Prostate gland (tissue), 2 donors: ENCODE data around the gene TMEM119. TPM values are rescaled to one million over a fixed set of nuclear protein-coding genes. Genes with fewer than 3 reads are reported as not detected.

Experiments used
- DNase-seq: peaks from one replicate; pipeline ENCODE4 v3.0.0-alpha.2; 2019; ENCODE audit warnings: low spot score
- H3K27ac ChIP-seq, 2 donors: fragments of 200-600 bp; sonication (generic); 2 replicates each; pipeline ENCODE4 v1.5.1; 2017 to 2019
- H3K27me3 ChIP-seq: fragments of 200-600 bp; sonication (generic); replicated peaks from 2 replicates; pipeline ENCODE4 v1.5.1; 2019; ENCODE audit not compliant: insufficient read depth
- H3K36me3 ChIP-seq, 2 donors: fragments of 200-600 bp; sonication (generic); 1 replicate in 1 of 2; 2 replicates in 1 of 2; pipeline versions ENCODE4 v1.5.1 to v1.8.1; 2017 to 2019
- H3K4me1 ChIP-seq: fragments of 200-600 bp; sonication (generic); replicated peaks from 2 replicates; pipeline ENCODE4 v1.5.1; 2019
- H3K4me3 ChIP-seq, 2 donors: fragments of 200-600 bp; sonication (generic); 2 replicates each; pipeline ENCODE4 v1.5.1; 2017 to 2019
- H3K9me3 ChIP-seq: fragments of 200-600 bp; sonication (generic); 2 replicates; pipeline ENCODE4 v1.5.1; 2017
- CTCF ChIP-seq, 4 experiments: fragments of 200-600 bp in 2 of 4; fragments of 450-650 bp in 2 of 4; sonication (generic) in 2 of 4; IDR thresholded peaks; 1 replicate in 3 of 4; 2 replicates in 1 of 4; pipeline ENCODE4 v1.5.1; 2016 to 2019; ENCODE audit warnings: antibody characterized with exemption in 4 of 4, mild to moderate bottlenecking in 2 of 4, moderate library complexity in 2 of 4
- POLR2A ChIP-seq: fragments of 450-650 bp; IDR thresholded peaks from one replicate; pipeline ENCODE4 v1.6.1; 2016; ENCODE audit warnings: antibody characterized with exemption, mild to moderate bottlenecking
- POLR2AphosphoS5 ChIP-seq: sonication (generic); formaldehyde crosslinking; IDR thresholded peaks from one replicate; pipeline ENCODE4 v1.6.1; 2017; ENCODE audit warnings: antibody characterized with exemption
- WGBS: methylation state at CpG from one replicate; pipeline ENCODE4 v1.1.5; 2018; 5-methylcytosine and 5-hydroxymethylcytosine counted together
- intact Hi-C: fragments of 100-400 bp; cut with DNase I; formaldehyde crosslinking; loops from one replicate; pipeline ENCODE4 v1.14.2; 2022
- total RNA-seq, 2 donors: library from RNA; depleted of rRNA; stranded (reverse); fragments of >200 nt; gene quantifications; one replicate each; pipeline ENCODE4 v1.1.0, GENCODE V29; 2016

TMEM119 gene
- total RNA-seq, 2 donors from 2014 or later, result 1.7 to 19.1 TPM

DNA sequence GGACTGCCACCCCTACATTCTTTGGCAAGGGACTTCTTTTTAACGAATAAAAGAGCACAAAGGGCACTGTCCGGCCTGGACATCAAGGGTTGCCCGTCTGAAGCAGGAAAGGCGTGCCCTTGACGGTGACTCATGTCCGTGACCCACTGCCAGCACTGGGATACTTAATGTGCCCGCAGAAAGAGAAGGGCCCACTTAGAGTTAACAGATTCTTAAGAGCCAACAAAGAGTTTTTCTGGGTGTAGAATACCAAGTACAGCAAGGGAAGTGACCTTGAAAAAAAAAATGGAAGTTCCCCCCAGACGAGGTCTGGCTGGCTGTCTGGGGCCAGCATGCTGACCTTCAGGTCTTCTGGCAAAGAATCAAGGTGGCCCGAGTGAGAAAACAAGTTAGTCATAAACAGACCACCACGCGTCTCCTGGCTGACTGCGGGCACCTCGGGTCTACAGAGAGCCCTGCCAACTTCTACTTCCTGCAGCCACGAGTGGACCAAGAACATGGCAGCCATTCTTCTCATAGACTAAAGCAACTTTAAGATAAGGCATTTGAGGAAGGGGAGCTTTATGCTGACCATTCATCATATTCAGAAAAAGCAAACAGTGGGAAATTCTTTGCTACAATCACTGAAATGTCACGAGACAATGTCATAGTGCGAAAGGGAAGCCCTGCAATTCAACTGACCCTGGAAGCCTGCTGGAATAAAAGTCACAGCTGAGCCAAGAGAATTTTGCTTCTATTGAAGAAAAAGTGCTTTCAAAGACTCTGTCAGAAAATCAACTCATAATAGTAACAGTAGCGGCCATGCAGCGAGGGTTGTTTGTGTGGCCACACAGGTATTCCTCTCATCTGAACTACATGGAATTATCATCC lies 46.3 kb upstream of the TMEM119 start:
- TF ChIP-seq POLR2AphosphoS5 (no peak), CTCF (IDR thresholded peaks at IDR 0.05) (no peak)
- no peaks in the 10 kb centered on the region for H3K9me3 ChIP-seq
- no peak overlapping the region for H3K27ac ChIP-seq
- no peaks in the 10 kb centered on the region for H3K4me1 ChIP-seq
- DNase-seq, result no peak
- H3K4me3 ChIP-seq, result no peak overlapping the region
- 74% methylated on average over 18 of the region's 18 CpGs for WGBS
- intact Hi-C loops, result loop anchor here (10.0 kb wide), 1 partner anchor 451 kb away; the partner anchor contains the start of genes ALKBH2 and UNG
- H3K36me3 ChIP-seq, result no peaks in the 10 kb centered on the region
- H3K27me3 ChIP-seq, result no peaks in the 10 kb centered on the region

DNA sequence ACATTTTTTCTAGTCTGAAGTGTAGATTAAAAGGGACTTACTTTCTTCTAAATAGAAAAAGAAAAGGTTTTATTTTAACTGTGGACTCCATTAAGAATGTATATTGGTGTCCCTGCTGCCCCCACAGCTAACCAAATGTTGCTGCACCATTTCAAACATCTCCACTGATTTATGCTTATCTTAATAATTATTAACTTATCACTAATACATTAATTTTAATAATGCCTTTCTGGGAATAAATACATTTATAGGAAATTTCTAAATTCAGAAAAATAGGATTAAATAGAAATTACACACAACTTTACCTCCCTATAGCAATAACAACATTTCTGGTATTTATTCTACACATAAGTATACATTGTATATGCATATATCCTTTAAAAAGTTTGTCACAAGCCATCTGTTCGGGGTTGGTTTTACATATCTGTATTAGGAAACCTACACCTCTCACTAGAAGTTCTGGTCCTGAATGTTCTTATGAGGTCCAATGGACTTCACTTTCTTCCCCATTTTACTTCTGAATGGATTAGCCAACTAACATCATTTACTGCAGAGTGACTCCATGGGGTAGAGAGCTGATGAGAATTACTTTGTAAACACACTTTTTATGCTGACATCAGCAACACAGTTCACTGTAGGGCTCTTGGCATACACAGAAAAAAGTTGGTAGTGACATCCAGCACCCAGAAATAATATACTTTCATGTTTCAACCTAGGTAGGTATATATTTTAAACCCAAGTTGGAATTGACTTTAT lies 45.2 kb upstream of the TMEM119 start:
- H3K4me3 ChIP-seq, result no peak overlapping the region
- H3K4me1 ChIP-seq, result no peaks in the 10 kb centered on the region
- H3K27ac ChIP-seq, result no peak overlapping the region
- intact Hi-C loops, result loop anchor here (10.0 kb wide), 1 partner anchor 452 kb away; the partner anchor contains the start of genes ALKBH2 and UNG
- no peaks in the 10 kb centered on the region for H3K9me3 ChIP-seq
- no peaks in the 10 kb centered on the region for H3K27me3 ChIP-seq
- WGBS, result 94% methylated on average over 1 of the region's 1 CpG
- no peak for DNase-seq
- no peaks in the 10 kb centered on the region for H3K36me3 ChIP-seq
- TF ChIP-seq CTCF (IDR thresholded peaks at IDR 0.05) (no peak), POLR2A (no peak), POLR2AphosphoS5 (no peak)

GRCh38 chr12:108642269-108642870 lies 44.5 kb upstream of the TMEM119 start:
- no peak for DNase-seq
- H3K9me3 ChIP-seq, result no peaks in the 10 kb centered on the region
- H3K36me3 ChIP-seq, result no peaks in the 10 kb centered on the region
- no peaks in the 10 kb centered on the region for H3K4me1 ChIP-seq
- no peak overlapping the region for H3K27ac ChIP-seq
- no peak for TF ChIP-seq POLR2AphosphoS5
- no peak for TF ChIP-seq POLR2A
- TF ChIP-seq CTCF (IDR thresholded peaks at IDR 0.05), result no peak
- 73% methylated on average over 16 of the region's 16 CpGs for WGBS
- intact Hi-C loops, result loop anchor here (10.0 kb wide), 1 partner anchor 452 kb away; the partner anchor contains the start of genes ALKBH2 and UNG
- no peaks in the 10 kb centered on the region for H3K27me3 ChIP-seq
- no peak overlapping the region for H3K4me3 ChIP-seq

DNA sequence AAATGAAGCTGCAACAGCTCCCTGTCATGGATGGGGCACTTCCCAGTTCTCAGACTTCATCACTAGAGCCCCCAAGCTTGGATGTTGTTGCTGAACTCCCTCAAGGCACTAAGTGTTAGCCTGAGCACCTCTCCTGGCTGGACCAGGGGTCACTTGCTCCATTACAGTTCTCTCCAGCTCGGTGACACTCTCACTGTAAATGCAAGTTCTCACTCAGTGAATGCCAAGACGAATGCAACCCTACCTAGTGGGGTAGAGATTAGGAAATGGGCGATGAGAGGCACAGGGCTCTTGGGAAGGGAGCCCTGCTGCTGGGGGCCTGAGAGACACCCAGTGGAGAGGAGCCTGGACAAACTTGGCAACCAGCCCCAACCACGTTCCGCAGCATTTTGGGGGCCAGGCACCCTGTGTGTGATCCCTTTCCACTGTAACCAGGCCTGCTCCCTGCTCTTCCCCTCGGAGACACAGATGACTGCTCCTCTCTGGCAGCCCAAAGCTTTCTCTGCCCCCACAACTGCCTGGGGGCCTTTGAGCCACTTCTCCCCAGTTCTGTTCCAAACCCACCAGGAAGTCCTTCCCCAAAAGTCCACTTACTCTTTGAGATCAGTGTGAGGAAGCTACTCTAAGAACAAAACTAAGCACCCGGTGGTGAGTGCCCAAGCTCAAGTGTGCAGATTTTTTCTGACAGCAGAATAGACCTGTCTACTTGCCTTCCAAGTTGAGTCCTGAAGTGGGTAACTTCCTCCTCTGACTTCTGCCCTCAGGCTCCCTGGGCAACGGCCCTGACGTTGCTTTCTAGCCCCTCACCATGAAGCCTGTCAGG lies 43.8 kb upstream of the TMEM119 start:
- intact Hi-C loops, result loop anchor here (10.0 kb wide), 1 partner anchor 453 kb away; the partner anchor contains the start of genes ALKBH2 and UNG
- Histone ChIP-seq H3K4me3 (no peak overlapping the region), H3K9me3 (no peaks in the 10 kb centered on the region), H3K36me3 (no peaks in the 10 kb centered on the region), H3K27ac (no peak overlapping the region), H3K27me3 (no peaks in the 10 kb centered on the region), H3K4me1 (no peaks in the 10 kb centered on the region)
- 59% methylated on average over 9 of the region's 9 CpGs for WGBS
- TF ChIP-seq POLR2A, result no peak
- DNase-seq, result no peak
